ENCODE results near the gene APOLD1. TPM values are rescaled to one million over a fixed set of nuclear protein-coding genes. Genes with fewer than 3 reads are reported as not detected.

The APOLD1 gene
- total RNA-seq, 1 donor from 2014 or later: 5.2 TPM

- DNase-seq (ENCODE audit: low spot score): no peak
- Mint-ChIP-seq H3K36me3 (ENCODE audit: low read depth, unreplicated experiment) (peaks cover 34% of the 10 kb centered on the region), H3K4me3 (ENCODE audit: unreplicated experiment) (no peak overlapping the region), H3K4me1 (ENCODE audit: unreplicated experiment) (no peaks in the 10 kb centered on the region), H3K9me3 (ENCODE audit: unreplicated experiment) (no peaks in the 10 kb centered on the region), H3K27ac (ENCODE audit: unreplicated experiment) (no peak overlapping the region), H3K27me3 (ENCODE audit: unreplicated experiment) (no peaks in the 10 kb centered on the region)
- TF ChIP-seq CTCF (IDR thresholded peaks at IDR 0.05; ENCODE audit: unreplicated experiment): no peak
Measured at GRCh38 chr12:12823300-12823699, 37.8 kb downstream of the APOLD1 start.

GRCh38 chr12:12823811-12824210 is 38.4 kb downstream of the APOLD1 start:
- Mint-ChIP-seq H3K4me3 (ENCODE audit: unreplicated experiment) (no peak overlapping the region), H3K4me1 (ENCODE audit: unreplicated experiment) (no peaks in the 10 kb centered on the region), H3K9me3 (ENCODE audit: unreplicated experiment) (no peaks in the 10 kb centered on the region), H3K36me3 (ENCODE audit: low read depth, unreplicated experiment) (peaks cover 33% of the 10 kb centered on the region), H3K27me3 (ENCODE audit: unreplicated experiment) (no peaks in the 10 kb centered on the region), H3K27ac (ENCODE audit: unreplicated experiment) (no peak overlapping the region)
- DNase-seq (ENCODE audit: low spot score): no peak
- TF ChIP-seq CTCF (IDR thresholded peaks at IDR 0.05; ENCODE audit: unreplicated experiment): no peak

DNA sequence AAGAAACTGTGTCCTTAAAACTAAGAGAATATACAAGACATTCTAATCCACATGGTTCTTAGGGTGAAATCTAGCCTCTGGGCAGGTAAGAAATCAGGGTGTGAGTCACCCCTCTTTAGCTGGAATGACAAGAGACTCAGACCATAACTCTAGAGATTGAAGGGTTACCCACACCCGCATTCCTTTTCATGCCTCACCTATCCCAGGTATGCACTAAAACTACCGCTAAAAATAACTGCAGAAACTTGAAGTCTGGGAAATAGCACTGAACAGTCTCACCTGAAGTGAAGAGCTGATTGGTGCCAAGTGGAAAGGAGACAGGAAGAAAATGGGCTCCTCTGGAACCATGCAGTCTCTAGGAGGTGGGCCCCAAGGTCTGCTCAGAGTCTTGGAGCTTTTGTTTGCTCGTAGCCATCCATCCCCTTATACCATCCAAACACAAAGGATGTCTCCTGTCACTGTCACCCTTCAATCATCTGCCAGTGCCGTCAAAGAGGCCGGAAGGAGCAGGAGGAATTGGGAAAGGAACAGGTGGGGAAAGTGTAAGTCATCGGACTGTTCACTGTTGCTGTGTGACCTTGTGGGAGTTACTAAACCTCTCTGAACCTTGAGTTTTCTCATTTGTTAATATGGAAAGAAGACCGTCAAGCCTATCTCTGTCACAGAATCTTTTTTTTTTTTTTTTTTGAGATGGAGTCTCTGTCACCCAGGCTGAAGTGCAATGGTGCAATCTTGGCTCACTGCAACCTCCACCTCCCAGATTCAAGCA is 50.1 kb downstream of the APOLD1 start:
- Mint-ChIP-seq H3K27ac (ENCODE audit: unreplicated experiment) (no peak overlapping the region), H3K27me3 (ENCODE audit: unreplicated experiment) (no peaks in the 10 kb centered on the region), H3K4me3 (ENCODE audit: unreplicated experiment) (no peak overlapping the region), H3K4me1 (ENCODE audit: unreplicated experiment) (no peaks in the 10 kb centered on the region), H3K36me3 (ENCODE audit: low read depth, unreplicated experiment) (peaks cover 9% of the 10 kb centered on the region), H3K9me3 (ENCODE audit: unreplicated experiment) (no peaks in the 10 kb centered on the region)
- no peak for TF ChIP-seq CTCF (IDR thresholded peaks at IDR 0.05; ENCODE audit: unreplicated experiment)
- DNase-seq (ENCODE audit: low spot score): no peak

DNA sequence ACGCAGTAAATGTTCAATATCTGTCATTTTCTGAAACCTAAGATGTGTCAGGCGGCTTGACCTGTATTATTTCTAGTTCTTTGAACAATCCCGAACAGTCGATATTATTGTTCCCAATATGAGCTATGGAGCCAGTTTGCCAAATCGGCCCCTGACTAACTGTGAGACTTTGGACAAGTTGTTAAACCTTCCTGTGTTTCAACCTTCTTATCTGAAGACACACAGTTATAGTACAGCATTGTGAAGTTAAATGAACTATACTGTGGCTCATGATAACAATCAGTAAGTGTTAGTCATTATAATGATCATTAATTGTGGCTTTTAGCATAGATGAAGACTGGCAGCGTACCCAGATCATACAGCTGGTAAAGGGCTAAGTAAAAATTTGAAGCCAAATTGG is 51.1 kb downstream of the APOLD1 start:
- Mint-ChIP-seq H3K4me3 (ENCODE audit: unreplicated experiment) (no peak overlapping the region), H3K4me1 (ENCODE audit: unreplicated experiment) (no peaks in the 10 kb centered on the region), H3K27me3 (ENCODE audit: unreplicated experiment) (no peaks in the 10 kb centered on the region), H3K27ac (ENCODE audit: unreplicated experiment) (no peak overlapping the region), H3K36me3 (ENCODE audit: low read depth, unreplicated experiment) (peaks cover 9% of the 10 kb centered on the region), H3K9me3 (ENCODE audit: unreplicated experiment) (no peaks in the 10 kb centered on the region)
- no peak for DNase-seq (ENCODE audit: low spot score)
- no peak for TF ChIP-seq CTCF (IDR thresholded peaks at IDR 0.05; ENCODE audit: unreplicated experiment)

DNA sequence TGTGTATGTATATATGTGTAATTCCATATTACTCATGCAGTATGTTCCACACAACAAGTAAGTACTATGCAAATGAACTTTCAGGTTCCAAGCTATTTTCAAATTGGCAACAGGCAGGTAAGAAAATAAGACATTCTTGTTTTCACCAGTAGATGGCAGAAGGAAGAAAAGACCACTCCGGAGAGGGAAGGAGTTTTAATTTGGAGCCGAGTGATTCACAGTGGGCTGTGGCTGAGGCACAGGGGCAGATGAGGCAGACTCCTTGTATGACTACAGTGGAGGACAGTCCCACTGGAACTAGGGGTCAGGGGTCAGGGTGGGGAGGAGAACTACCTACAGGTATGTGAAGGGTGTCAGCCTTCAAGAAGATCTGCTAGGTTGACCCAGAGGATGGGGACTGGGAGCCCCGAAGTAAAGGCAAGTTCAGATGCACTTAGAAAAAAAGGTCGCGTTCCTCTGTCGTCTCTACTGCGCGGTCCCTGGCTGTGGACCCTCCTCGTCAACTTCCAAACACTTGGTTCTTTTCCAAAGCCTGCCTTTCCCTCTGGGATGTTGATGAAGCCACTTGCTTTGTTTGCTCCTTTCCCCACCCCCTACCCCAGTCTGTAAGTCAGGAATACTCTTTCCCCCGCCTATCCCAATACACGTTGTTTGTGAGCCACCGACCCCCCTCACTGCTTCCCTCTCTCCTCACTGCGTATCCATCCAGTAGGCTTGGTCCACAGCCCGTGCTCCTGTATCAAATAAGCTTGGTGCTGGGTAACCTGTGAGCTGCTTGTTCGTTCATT is 51.8 kb downstream of the APOLD1 start:
- Mint-ChIP-seq H3K9me3 (ENCODE audit: unreplicated experiment) (no peaks in the 10 kb centered on the region), H3K27me3 (ENCODE audit: unreplicated experiment) (no peaks in the 10 kb centered on the region), H3K27ac (ENCODE audit: unreplicated experiment) (no peak overlapping the region), H3K4me1 (ENCODE audit: unreplicated experiment) (no peaks in the 10 kb centered on the region), H3K4me3 (ENCODE audit: unreplicated experiment) (no peak overlapping the region), H3K36me3 (ENCODE audit: low read depth, unreplicated experiment) (peaks cover 9% of the 10 kb centered on the region)
- peak; percentile 69 for TF ChIP-seq CTCF (IDR thresholded peaks at IDR 0.05; ENCODE audit: unreplicated experiment)
- peak; percentile 12 for DNase-seq (ENCODE audit: low spot score)

Measured in endothelial cell (in vitro differentiated cells).